Central memory CD4-positive, alpha-beta T cell (primary cell): Measurements from ENCODE around the gene CTIF.

ENCODE experiments used
- DNase-seq: peaks from one replicate; pipeline ENCODE4 v3.0.0; 2022

Gene CTIF

DNA sequence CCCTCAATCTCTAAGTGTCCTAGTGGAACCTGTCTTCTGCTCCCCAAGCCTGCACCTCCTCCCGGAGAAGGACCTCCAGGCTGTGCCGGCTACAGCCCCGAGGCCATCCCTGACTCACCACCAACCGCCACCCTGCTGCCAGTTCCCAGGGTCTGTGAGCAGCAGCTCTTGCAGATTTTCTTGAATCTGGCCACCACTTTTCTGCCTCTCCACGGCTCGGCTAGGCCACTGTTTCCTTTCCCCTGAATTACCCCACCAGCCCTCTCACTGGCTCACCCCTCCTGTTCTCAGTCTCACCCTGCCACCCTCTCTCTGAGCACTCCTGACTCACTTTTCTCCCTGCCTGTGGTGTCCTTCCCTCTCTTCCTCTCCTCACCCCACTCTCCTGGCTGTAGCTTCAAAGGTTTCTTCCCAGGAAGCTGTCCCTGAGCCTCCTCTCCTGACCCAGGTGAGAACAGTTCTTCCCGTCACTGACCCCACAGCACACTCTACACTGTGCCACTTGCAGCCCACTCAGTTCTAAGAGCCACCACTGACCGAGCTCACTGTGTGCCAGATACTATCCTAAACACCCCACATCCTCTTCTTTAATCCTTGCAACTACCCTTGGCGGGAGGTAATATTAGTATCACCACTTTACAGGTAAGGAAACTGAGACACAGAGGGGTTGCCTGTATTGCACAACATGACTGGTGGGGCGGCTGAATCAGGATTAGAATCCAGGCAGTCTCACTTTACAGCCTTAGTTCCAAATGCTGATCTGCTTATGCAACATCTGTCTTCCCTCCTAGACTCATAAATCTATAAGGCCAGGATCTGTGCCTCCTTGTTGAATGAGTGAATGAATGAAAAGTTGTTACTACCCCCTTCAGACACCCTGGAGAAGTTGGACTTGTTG, 300.3 kb downstream of the CTIF start:
- no peak for DNase-seq

DNA sequence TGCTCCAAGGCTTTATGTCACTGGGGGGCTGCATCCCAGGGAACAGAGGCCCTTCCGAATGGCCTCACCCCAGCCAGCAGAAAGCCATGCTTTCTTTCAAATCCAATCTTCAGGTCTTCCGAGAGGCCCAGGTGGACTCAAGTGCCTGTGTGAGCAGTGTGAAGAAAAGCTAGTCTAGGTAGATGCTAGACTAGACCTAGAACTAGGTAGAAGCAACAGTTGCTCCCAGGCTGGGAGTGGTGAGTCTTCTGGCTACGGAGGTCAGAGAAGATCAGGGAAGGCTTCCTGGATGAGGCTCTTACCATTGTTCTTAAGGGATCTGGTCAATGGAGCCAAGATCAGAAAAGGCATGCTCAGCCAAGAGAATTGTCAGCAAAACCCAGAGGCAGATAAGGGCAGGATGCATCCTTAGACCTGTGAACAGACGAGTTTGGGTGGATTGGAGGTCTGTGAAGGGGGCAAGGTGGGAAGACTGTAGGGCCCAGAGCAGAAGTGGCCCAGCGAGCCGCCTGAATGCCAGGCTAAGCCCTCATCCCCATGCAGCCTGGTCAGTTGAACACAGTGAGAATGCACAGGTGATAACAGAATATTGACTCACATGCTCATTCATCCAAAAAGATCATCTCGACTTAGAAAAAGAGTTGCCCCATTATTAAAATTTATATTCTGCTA, 301.1 kb downstream of the CTIF start:
- DNase-seq, result no peak

DNA sequence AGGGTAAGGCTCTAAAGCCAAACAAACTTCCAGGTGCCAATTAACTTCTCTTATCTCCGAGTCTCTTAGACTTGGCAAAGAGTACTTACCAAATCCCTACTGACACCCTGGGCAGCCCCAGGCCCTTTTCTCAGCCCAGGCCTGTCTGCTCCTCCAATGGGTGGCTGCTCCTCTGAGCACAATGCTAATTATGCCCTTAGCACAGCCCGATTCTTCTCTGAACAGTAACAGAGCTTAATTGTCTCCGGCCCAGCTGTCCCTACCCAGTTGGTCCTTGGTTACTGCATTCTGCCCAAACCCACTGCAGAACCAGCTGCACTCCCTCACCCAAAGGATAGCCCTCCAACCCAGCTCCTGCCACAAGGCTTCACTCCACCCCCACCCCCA, 301.7 kb downstream of the CTIF start:
- no peak for DNase-seq

DNA sequence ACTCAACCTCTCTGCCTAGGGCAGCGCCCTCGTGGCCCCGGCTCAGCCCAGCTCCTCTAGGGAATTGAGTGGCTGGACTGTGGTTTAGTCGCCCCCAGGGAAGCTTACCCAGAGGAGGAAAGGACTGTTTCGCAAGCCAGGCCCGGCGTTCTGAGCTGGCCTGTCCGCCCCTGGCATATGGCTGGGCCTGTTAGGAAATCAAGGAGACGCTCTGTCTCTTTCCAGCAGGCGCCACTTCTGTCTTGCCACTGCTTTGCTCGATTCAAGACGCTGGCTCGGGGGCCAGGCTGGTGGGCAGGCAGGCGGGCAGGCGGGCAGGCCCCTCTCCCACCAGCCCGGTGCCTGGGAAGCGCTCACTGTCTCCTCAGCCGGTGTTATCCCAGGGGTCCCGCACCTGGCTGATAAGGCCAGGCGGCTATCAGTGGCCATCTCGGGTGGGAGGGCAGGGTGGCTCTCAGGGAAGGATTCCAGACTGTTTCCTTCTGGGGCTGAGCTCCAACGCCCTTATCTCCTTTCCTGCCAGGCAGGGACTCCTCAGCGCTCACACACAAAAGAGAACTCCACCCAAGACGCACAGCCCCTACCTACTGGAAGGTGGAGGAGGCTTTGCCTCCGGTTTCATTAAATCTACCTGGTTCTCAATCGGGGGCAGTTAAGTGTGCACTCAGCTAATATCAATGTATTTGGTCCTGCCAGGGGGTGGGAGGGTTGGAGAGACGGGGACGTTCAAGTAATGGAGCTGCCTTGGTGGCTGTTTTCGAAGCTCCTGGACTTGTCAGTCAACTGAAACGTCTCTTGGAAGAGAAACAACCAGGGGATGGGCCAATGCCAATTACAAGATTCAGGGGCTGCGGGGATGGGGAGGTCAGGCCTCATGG, 302.8 kb downstream of the CTIF start:
- no peak for DNase-seq

DNA sequence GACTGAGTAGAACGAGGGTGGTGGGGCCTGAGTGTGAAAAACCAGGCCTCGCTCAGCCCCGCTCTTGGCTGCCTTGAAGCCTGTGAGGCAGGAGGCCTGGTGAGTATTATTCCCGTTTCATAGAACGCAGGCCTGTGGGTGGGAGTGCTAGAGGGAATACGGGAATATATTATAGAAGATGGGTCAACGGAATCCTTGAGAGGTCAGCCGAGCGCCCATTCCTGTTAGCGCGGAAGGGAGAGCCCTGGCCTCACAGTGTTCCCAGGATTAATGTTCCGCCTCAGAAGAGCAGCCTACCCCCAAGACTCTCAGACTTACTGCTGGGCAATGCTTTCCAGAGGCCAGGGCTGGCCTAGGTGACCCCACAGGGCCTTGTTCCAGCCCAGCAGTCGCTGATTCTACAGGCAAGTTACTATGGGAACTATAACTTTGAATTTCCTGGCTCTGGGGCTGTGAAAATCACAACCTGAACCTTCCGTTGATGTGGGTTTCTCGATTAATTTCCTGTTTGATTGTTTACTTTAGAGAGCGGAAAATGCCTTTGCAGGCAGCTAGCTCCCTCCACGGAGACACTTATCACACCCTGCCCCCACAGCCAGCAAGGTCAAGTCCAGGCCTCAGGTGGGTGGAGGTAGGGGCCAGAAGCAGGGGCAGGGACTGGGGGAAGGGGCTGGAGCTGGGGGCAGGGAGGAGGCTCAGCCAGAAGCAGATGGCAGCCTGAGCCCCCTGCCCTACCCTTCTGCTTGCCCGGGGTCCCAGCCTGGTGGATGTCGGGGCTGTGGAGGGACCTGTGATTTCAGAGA, 303.6 kb downstream of the CTIF start:
- DNase-seq, result peak; percentile 77

DNA sequence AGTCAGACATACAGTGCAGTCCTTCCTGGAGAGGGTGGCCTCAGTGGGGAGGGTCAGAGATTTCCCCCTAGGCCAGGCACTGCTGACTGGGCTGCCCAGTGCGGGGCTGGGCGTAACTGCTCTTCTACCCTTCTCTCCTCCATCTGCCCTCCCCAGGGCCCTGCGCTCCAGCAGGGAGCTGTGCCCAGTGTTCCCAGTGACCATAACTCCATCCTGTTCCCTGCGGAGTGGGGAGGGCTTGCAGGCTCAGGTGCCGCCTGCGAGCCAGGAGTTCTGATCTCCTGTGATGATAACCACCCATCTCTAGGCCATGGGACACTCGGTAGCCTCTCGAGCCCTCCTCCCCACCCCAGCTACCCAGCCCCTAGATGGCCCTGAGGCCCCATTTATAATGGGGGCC, 304.3 kb downstream of the CTIF start:
- DNase-seq, result no peak

DNA sequence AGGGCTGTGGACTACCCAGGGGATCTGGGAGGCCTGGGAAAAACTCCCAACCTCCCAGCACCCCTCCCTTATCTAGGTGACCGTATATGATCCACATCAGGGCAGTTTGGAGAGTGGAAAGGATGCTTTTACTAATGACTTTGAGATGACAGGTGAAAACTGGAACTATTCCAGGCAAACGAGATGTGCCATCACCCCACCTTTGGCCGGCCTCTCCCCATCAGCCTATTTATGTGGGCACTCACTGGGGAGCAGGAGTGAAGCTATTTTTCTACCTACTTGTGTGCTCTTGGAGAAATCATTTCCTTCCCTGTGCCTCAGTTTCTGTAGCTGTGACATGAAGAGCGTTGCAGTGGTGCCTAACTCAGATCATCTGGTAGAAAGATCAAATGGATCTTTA, 304.8 kb downstream of the CTIF start:
- no peak for DNase-seq

DNA sequence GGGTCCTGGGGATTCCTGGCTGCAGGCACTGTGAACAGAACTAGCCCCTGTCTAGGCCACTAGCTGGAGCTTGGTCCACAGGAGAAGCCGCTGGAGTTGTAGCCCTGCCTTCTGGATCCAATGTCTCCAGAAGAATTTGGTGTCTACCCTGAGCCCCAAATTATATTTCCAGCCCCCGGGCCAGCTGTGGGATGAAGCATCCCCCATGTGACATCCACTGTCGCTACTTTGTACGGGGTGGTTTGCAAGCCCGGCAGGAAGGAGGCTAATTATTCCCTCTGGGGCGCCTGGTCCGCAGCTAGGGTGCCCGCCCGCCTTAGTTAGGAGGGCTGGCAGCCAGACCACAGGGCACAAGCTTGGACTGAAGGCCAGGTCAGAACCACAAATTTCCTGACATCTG, 305.4 kb downstream of the CTIF start:
- DNase-seq, result no peak

DNA sequence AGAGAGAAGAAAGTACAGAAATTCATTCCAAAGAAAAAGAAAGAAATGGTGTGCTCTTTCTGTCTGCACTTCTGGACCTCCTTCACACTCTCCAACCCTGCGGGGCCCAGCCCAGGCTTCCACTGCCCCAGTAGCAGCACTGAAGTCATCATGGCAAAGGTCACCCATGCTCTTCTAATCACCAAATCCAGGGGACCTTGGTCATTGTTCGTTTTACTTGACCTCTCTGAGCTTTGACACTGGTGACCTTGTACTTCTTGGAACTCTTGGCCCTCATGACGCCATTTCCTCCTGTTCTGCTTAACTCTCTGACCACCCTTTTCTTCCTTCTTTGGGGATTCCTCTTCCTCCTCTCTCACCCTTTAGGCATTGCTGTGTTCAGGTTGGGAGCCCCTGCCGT, 306.3 kb downstream of the CTIF start:
- DNase-seq, result no peak

DNA sequence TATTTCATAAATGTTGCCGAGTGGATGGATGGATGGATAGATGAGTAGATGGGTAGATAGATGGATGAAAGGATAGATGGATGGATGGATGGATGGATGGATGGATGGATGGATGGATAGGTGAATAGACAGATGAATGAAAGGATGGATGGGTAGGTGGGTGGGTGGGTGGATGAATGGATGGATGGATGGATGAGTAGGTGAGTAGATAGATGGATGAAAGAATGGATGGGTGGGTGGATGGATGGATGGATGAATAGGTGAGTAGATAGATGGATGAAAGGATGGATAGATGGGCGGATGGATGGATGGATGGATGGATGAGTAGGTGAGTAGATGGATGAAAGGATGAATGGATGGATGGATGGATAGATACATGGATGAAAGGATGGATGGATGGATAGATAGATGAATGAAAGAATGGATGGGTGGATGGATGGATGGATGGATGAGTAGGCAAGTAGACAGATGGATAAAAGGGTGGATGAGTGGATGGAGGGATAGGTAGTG, 307.6 kb downstream of the CTIF start:
- DNase-seq, result no peak

DNA sequence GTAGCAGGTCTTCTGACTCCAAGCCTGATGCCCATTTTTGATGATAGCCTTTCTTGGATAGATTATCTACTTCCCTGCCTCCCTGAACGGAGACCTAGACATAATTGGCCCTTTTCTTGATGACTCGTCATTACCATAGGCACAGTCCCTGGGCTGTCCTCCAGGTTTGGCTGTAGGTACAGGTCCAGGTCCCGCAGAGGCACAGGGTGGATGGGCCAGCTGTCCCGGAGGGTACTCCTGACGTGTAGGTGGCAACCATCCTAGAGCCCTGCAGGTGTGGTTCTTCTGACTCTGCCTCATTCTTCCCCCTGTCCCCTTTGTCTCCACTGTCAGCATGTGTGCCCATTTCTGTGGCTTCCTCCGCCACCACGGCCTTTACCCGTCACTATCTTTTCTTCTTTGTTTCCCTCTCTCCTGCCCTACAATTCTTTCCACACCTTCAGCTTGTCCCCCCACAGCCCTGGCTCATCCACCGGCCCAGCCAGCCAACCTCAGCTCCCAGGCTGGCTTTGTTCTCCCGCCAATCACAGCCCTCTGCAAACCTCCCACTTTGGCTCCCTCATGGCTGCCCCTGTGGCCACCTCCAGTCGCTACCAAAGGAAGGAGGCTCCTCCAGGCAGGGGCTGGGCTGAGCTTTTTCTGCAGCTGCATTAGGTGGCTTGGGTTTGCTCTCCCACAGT, 309.1 kb downstream of the CTIF start:
- no peak for DNase-seq

DNA sequence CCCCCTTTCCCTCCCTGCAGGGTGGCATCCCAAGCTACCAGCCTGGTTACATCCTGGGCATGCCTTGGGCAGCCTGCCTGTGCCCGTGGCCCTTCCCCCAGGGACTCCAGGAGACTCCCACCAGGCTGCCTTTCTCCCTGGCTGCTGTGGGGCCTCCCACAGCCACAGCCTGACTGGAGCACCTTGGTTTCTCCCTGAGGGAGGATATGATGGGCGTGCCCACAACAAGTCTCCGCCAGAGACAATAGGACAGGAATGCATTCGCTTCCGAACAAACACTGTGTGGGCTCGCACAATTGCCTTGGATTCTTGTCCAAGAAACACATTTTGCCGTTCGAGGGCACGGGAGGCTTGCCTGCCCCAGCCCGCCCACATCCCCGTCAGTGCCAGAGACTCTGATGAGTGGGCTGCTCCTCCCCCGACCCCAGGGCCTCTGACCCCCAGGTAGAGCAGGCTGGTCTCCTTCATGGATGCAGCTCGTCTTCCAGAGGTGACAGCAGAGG, 309.9 kb downstream of the CTIF start:
- DNase-seq, result no peak

DNA sequence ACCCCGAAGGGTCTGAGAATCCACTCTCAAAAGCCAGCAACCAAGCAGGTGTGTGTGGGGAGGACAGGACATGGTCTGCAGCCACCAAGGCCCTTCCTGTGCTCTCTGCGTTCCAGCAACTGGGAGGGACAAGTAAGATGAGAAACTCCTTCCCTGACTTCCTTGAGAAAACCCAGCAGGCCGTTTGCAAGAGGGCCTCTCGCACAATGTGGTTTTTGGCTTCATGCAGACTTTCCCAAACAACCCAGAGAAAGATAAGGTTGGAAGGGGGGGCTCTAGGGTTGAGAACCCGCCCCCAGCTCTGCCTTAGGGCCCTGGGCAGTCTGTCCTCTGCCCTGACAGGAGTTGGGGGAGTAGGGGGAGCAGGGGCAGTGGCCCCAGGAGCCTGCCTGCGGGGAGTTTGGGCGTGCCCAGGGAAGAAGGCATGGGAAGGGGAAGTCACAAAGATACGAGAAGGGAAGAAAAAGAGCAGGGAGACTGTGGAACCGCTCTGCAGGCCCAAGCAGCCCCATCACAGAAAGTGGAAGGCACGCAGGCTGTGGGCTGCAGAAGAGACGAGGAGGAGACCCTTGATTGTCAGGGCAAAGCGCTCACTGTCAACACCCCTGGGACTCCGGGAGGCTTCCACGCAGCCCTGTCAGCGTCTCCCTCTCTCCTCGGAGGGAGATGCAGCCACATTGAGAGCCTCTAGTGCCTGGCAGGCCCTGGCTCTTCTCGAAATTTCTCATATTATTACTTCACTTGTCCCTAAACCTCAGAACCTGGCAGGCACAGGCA, 312.2 kb downstream of the CTIF start:
- DNase-seq, result no peak

DNA sequence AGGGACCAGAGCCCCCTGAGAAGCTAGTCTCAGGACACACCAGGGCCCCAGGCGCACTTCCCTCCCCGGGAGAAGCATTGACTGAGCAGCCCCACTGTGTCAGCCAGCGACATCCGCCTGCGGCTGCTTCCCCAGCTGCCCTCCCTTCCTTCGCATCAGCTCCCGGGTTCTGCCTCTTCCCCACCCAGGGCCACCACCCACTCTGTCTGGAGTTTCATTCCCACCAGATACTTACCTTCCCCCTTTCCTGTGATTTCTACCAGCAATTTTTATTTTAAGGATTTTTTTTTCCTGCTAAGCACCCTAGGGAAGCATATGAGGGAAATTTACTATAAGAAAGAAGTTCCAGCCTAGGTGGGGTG, 312.7 kb downstream of the CTIF start:
- DNase-seq, result no peak

DNA sequence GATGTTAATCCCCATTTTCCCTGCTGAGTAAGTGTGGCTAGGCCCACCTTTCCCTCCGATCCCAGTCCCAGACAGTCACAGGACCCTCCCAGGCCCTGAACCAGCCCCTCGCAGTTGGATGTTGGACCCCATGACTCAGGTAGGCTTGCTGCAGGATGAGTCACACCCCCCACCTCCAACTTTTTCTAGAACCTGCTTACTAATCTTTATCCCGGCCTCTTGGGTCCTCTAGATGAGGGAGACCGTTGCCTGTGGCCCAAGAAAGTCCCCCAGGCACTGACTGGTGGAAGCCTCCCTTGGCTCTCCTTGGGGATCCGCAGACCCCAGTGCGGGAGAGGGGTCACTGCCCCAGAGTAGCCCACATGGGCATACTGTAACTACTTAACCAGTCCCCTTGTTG, 313.5 kb downstream of the CTIF start:
- no peak for DNase-seq

DNA sequence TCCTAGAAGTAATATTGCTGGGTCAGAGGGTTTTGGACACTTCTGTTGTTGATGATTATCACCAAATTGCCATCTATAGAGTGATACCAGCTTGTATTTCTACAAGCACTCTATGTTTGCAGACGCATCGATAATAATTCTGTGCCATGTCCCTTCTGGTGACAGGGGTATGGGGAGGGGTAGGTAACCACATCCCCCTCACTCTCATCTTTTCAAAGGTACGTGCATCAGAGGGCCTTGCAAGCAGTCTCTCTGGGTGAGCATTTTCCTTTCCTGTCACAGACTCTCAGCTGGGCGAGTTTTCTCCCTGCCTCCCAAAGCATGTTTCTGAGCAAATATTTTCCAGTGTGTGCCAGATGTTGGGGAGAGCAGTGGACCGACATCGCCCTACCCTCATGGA, 314.0 kb downstream of the CTIF start:
- no peak for DNase-seq

DNA sequence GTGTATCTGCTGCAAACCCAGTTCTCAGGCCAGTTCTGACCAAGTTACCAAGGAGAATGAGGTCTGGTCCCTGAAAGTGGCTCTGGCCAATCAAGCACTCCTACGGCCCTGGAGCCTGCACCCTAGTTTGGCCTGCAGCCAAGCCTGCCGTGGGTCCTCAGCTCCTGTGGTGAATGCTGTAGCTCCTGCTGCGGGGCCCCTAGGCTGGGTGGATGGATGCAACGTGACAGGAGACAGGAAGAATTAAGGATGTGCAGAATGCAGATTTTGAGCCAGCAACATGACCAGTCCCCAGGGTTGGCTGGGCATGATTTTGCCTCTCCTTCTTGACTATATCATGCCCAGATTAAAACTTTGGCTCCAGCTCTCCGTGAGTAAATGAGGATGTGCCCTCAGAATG, 314.8 kb downstream of the CTIF start:
- DNase-seq, result no peak

DNA sequence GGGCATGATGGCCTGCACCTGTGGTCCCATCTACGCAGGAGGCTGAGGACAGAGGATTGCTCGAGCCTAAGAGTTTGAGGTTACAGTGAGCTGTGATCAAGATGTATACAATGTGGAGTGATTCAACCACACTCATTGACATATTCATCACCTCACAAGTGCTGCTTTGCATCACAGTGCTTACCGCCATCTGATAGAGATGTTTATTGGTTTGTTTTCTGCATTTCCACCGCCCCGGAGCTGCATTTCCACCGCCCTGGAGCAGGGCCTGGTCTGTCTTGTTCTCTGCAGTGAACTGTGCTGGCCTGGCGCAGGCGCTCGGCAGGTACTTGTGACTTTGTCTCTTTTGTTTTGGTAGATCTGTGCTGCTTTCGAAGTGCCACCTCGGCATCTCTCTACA, 315.9 kb downstream of the CTIF start:
- no peak for DNase-seq

DNA sequence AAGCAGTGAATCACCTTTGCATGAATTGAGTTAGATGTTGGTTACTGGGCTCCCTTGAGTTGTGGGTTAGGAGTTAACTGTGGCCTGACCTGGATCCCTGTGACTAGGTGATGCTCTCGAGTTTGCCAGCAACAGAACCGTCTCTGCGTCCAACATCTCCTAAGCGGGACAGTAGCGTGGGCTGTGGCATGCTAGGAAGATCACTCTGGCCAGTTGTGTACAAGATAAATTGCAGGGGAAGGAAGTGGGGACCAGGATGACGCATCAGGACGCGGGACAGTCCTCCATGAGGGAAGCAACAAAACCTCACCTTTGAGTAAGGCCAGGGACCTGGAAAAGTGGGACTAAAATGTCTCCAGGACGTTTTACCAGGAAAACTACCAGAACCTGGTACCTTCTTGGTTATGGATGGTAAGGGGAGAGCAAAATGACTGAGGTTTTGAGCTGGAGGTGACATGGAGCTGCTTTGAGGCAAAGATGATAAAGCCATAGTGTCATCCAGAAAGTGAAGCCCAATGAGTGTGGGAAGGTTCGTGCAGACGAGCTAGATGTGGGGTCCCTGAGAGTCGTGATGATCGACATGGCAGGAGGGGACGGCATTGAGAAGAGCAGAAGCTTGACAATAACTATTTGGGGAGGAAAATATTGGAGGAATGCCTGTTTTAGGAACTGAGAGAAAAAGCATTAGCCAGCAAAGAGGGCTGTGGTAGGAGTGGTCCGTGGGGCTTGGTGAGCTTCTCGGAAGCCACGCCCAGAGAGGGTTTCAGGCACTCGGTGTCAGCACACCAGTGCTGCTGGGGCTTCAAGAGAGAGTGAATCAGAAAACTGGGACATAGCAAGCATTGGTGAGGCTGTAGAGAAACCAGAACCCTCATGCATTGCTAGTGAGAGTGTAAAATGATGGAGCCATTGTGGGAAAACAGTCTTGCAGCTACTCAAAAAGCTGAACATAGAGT, 316.9 kb downstream of the CTIF start:
- no peak for DNase-seq
